EL (cell line): ENCODE results near the gene AAGAB.
"Not testable (repeated sequence)": the region's sequence is repeated elsewhere in the genome, so short reads cannot be mapped to it uniquely, and the experiment has no call there.

Source experiments
- DNase-seq: peaks from one replicate; pipeline ENCODE4 v3.0.0-alpha.2; 2016

The AAGAB gene, protein sequence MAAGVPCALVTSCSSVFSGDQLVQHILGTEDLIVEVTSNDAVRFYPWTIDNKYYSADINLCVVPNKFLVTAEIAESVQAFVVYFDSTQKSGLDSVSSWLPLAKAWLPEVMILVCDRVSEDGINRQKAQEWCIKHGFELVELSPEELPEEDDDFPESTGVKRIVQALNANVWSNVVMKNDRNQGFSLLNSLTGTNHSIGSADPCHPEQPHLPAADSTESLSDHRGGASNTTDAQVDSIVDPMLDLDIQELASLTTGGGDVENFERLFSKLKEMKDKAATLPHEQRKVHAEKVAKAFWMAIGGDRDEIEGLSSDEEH

DNA sequence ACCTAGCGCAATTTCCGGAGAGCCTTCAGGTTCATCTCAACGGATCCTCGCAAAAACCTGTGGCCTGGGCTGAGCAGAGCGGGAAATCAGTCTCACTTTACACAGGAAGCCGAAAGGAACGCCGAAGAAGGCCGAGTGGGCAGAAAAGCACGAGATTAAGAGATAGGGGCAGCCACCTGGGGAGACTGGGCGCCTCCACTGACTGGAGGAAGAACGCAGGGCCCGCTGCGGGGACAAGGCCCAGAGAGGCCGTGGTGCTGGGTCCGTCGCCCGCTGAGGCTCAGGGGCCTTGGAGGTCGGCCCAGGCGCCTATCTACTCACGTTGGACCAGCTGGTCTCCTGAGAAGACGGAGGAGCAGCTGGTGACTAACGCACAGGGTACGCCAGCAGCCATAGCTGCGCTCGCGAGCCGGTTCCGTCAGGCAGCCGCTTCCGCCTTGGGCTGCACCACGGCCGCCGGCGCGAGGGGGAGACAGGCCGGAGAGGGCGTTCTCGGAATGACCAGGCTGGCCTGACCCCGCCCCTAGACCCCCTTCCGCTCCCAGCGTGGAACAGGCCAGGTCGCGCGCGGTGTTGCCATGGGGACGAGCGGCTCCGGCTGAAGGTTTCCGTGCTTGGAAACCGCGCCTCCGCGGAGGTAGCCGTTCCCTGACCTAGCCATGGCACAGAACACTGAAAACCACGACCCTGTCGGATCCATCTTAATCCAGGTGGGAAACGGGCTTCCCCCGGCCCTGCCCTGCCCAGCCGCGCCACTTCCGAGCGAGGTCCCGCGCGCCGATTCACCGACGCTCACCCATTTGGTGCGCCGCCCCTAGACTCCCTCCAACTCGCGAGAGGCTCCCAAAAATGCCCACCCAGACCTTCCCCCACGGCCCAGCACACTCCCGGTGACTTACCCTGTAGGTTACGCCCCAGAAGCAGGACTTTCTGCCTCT lies at the start of gene AAGAB, which contains the start of gene IQCH:
Gene AAGAB (minus strand): TSS at position 424 of the 938 bp plus-strand sequence. CDS start 30 bp downstream, at position 394.
Gene IQCH (plus strand): TSS at position 549 of the 938 bp plus-strand sequence. CDS start 111 bp downstream, at position 660.
- peak; percentile 98 for DNase-seq

GRCh38 chr15:67303490-67304363 lies 49.3 kb upstream of the AAGAB start:
- DNase-seq, result peak; percentile 24

GRCh38 chr15:67300266-67301025 lies 46.0 kb upstream of the AAGAB start:
- DNase-seq, result no peak

GRCh38 chr15:67296684-67297083 lies 42.2 kb upstream of the AAGAB start:
- DNase-seq, result no peak

DNA sequence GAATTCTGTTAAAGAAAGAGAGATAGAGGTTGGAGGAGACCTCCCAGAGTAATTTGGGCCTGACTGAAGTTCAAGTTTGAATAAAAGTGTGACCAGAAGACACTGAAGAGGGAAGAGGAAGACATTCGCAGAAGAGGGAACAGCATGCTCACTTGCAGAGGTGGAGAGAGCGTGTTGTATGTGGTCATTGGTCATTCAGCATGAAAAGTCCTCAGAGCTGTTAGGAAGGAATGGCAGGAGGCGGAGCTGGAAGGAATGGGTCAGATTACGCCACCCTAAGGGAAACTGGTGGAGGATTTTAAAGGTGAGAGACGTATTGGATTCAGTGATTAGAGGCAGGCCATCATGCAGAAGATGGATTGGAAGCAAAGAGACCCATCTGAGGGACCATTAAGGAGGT lies 41.7 kb upstream of the AAGAB start:
- DNase-seq, result no peak

GRCh38 chr15:67290319-67290718 lies 35.9 kb upstream of the AAGAB start:
- DNase-seq, result no peak

GRCh38 chr15:67286400-67286799 lies 31.9 kb upstream of the AAGAB start:
- DNase-seq, result not testable (repeated sequence)

- DNase-seq, result not testable (repeated sequence)
These were observed 31.2 kb upstream of the AAGAB start for GRCh38 chr15:67285625-67286024.

- DNase-seq, result no peak
These were observed 27.3 kb upstream of the AAGAB start for GRCh38 chr15:67281714-67282113.

- DNase-seq, result no peak
These were observed 25.8 kb upstream of the AAGAB start for GRCh38 chr15:67280217-67280616.

DNA sequence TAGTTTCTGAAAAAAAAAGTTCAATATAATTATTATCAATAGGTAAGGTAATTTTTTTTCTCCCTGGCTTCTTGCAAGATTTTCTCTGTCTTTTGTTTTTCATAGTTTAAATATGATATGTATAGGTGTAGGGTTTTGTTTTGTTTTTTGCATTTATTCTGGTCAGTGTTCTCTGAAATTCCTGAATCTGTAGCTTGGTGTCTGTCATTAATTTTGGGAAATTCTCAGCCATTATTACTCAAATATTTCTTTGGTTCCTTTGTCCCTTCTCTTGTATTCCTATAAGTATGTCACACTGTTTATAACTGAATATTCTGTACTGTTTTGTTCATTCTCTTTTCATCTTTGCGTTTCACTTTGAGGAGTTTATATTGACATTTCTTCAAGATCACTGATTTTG lies 22.2 kb upstream of the AAGAB start:
- DNase-seq, result no peak

DNA sequence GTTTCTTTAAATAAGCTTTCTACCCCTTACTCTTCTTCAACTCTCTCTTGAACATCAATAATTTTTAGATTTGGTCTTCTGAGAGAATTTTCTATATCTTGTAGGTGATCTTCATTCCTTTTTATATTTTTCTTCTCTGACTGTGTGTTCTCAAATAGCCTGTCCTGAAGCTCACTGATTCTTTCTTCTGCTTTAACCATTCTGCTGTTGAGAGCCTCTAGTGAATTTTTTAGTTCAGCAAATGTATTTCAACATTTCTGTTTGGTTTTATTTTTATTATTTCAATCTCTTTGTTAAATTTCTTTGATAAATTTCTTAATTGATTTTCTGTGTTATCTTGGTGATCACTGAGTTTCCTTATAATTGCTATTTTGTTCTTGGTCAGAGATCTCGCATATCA lies 19.8 kb upstream of the AAGAB start:
- no peak for DNase-seq

- no peak for DNase-seq
These were observed 13.8 kb upstream of the AAGAB start for GRCh38 chr15:67267951-67268941.

GRCh38 chr15:67267440-67267839 lies 13.0 kb upstream of the AAGAB start:
- no peak for DNase-seq

DNA sequence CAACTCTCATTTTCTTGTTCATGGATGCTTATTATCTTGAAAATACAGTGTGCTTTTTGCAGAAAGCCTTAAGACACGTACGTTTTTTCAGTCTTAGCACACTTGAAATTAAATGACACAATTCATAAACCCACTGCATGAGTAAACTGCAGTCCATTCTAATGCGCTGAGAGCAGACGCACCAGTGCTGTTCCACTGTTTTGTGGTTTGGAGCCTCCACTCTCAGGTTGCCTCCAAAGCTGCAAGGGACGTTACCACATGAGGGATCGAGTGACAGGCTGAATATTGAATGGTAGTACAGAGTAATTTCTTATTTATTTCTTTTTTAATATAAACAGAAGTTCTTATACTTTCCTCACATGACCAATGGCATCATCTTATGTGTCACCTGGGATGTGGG lies 12.4 kb upstream of the AAGAB start:
- no peak for DNase-seq

DNA sequence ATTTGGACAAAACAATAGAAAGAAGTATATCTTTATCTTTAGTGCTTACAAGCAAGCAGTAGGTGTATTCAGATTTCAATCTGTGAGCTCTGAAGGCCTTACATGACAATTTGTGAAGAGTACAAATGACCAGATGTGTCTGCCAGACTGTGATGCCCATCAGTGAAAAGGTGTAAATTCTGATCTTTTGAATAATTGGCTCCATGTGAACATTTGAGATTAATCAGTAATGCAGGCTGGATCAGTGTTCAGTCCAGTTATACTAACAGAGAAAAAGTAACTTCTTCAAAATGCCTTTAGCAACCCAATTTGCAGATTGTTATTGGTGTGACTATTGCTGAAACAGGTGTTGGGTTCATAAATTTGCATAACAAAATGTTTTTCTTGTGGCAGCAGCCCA lies 5.3 kb upstream of the AAGAB start:
- no peak for DNase-seq

DNA sequence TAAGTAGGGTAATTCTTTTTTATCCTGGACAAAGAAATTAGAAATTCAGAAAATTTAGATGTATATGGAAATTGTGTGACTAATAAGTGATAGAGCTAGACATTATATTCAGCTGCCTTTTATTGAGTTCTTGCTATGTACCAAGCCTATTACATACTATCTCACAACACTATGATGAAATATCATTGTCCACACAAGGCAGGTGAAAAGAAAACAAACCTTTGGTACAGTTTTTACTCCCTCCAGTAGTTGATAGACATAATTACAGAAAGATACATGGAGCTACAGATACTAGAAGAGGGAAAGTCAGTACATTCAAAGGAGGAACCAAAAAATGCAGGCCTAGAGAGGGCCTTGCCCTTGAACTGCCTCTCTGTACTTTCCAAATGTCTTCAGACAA lies 4.9 kb upstream of the AAGAB start:
- DNase-seq, result no peak

DNA sequence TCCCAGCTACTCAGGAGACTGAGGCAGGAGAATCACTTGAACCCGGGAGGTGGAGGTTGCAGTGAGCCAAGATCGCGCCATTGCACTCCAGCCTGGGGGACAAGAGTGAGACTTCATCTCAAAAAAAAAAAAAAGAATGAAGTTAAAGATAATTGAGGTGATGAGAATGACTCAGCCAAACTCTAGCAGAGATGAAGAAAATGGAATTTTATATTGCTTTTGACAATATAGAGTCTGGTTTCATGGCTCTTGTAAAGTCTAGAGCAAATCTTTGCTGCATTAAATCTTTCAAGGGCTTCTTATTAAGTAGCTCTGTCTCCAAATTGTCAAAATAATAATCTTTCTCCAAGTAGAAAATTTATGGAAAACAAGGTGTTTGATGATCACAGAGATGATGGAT lies 4.0 kb upstream of the AAGAB start:
- DNase-seq, result not testable (repeated sequence)

- DNase-seq, result no peak
These were observed 1.6 kb upstream of the AAGAB start for GRCh38 chr15:67256051-67256450.

DNA sequence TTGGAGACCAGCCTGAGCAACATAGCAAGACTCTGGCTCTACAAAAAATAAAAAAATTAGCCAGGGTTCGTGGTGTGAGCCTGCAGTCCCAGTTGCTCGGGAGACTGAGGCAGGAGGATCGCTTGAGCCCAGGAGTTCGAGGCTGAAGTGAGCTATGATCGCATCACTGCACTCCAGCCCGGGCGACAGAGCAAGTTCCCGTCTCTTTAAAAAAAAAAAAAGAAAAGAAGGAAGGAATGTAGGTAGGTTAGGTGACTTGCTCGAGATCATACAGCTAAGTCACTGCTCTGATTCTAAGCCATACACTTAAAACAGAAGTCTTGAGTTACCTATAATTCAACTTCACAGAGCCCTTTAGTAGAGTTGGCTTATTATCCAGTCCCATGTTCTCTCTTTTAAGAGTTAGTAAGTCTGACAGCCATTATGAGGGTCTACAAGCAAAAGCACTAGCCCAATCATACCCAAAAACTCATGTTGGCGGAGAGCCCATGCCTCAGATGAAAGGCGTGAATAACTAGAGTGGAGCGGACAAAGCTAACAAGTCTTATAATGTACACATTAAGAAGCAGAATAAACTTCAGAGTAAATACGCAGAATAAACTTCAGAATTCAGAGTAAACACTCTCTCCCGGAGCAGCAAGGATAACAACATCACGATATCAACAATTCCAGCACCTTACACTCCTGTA lies 768 bp downstream of the AAGAB start:
- DNase-seq, result peak; percentile 40
